ENCODE results near the gene SIX2. TPM values are rescaled to one million over a fixed set of nuclear protein-coding genes. Genes with fewer than 3 reads are reported as not detected.
A peak's percentile ranks its signal among the peaks of the same experiment; 100 is the strongest.

SIX2 gene
- total RNA-seq, 1 donor from 2014 or later = not detected

GRCh38 chr2:44989176-44989575, 20.1 kb downstream of the SIX2 start:
- Mint-ChIP-seq H3K4me1 (ENCODE audit: low read depth) (no peaks in the 10 kb centered on the region), H3K27ac (no peak overlapping the region), H3K27me3 (ENCODE audit: low read depth) (peaks cover 50% of the 10 kb centered on the region), H3K4me3 (ENCODE audit: low read depth) (no peak overlapping the region), H3K9me3 (peaks cover 4% of the 10 kb centered on the region), H3K36me3 (ENCODE audit: low read depth) (no peaks in the 10 kb centered on the region)
- intact Hi-C loops (cut with micrococcal nuclease) = no loop called here
- no peak for DNase-seq (ENCODE audit: low spot score)

GRCh38 chr2:44983836-44984604, 25.2 kb downstream of the SIX2 start:
- peaks cover 2% of the 10 kb centered on the region for H3K4me1 Mint-ChIP-seq (ENCODE audit: low read depth)
- H3K4me3 Mint-ChIP-seq (ENCODE audit: low read depth) = no peak overlapping the region
- H3K36me3 Mint-ChIP-seq (ENCODE audit: low read depth) = no peaks in the 10 kb centered on the region
- no peak overlapping the region for H3K27ac Mint-ChIP-seq
- intact Hi-C loops (cut with micrococcal nuclease) = loop anchor here (2.0 kb wide), 1 partner anchor 31 kb away; no protein-coding TSS in a partner anchor
- peaks cover 21% of the 10 kb centered on the region for H3K27me3 Mint-ChIP-seq (ENCODE audit: low read depth)
- no peak for DNase-seq (ENCODE audit: low spot score)
- H3K9me3 Mint-ChIP-seq = peaks cover 4% of the 10 kb centered on the region

GRCh38 chr2:44981714-44982108, 27.5 kb downstream of the SIX2 start:
- Mint-ChIP-seq H3K4me3 (ENCODE audit: low read depth) (no peak overlapping the region), H3K4me1 (ENCODE audit: low read depth) (peaks cover 2% of the 10 kb centered on the region), H3K27ac (no peak overlapping the region), H3K36me3 (ENCODE audit: low read depth) (no peaks in the 10 kb centered on the region), H3K9me3 (no peaks in the 10 kb centered on the region), H3K27me3 (ENCODE audit: low read depth) (peaks cover 18% of the 10 kb centered on the region)
- DNase-seq (ENCODE audit: low spot score) = peak; percentile 47
- intact Hi-C loops (cut with micrococcal nuclease) = loop anchor here (1.0 to 2.0 kb wide), 3 partner anchors 33 to 597 kb away; no protein-coding TSS in a partner anchor

- Mint-ChIP-seq H3K27me3 (ENCODE audit: low read depth) (peaks cover 15% of the 10 kb centered on the region), H3K9me3 (no peaks in the 10 kb centered on the region), H3K4me1 (ENCODE audit: low read depth) (peaks cover 2% of the 10 kb centered on the region), H3K27ac (no peak overlapping the region), H3K4me3 (ENCODE audit: low read depth) (no peak overlapping the region), H3K36me3 (ENCODE audit: low read depth) (no peaks in the 10 kb centered on the region)
- intact Hi-C loops (cut with micrococcal nuclease) = loop anchor here (1.0 to 2.0 kb wide), 2 partner anchors 513 to 598 kb away; no protein-coding TSS in a partner anchor
- no peak for DNase-seq (ENCODE audit: low spot score)
Observed at GRCh38 chr2:44980751-44981713, 28.2 kb downstream of the SIX2 start.

GRCh38 chr2:44979581-44979980, 29.7 kb downstream of the SIX2 start:
- Mint-ChIP-seq H3K27ac (no peak overlapping the region), H3K4me3 (ENCODE audit: low read depth) (no peak overlapping the region)
- intact Hi-C loops (cut with micrococcal nuclease) = no loop called here

GRCh38 chr2:44975571-44976450, 33.4 kb downstream of the SIX2 start:
- H3K4me3 Mint-ChIP-seq (ENCODE audit: low read depth) = peak overlapping the region; percentile 20
- no peaks in the 10 kb centered on the region for H3K36me3 Mint-ChIP-seq (ENCODE audit: low read depth)
- no peaks in the 10 kb centered on the region for H3K9me3 Mint-ChIP-seq
- intact Hi-C loops (cut with micrococcal nuclease) = no loop called here
- H3K27ac Mint-ChIP-seq = no peak overlapping the region
- peaks cover 7% of the 10 kb centered on the region for H3K27me3 Mint-ChIP-seq (ENCODE audit: low read depth)
- no peaks in the 10 kb centered on the region for H3K4me1 Mint-ChIP-seq (ENCODE audit: low read depth)
- no peak for DNase-seq (ENCODE audit: low spot score)

More at GRCh38 chr2:44979581-44979980, 29.7 kb downstream of the SIX2 start:
- Mint-ChIP-seq H3K27me3 (ENCODE audit: low read depth) (peaks cover 15% of the 10 kb centered on the region), H3K36me3 (ENCODE audit: low read depth) (no peaks in the 10 kb centered on the region), H3K4me1 (ENCODE audit: low read depth) (peaks cover 2% of the 10 kb centered on the region), H3K9me3 (no peaks in the 10 kb centered on the region)
- DNase-seq (ENCODE audit: low spot score) = no peak

GRCh38 chr2:44974064-44974715, 35.1 kb downstream of the SIX2 start:
- no peaks in the 10 kb centered on the region for H3K4me1 Mint-ChIP-seq (ENCODE audit: low read depth)

GRCh38 chr2:44972771-44973535, 36.3 kb downstream of the SIX2 start:
- no peak overlapping the region for H3K27ac Mint-ChIP-seq
- intact Hi-C loops (cut with micrococcal nuclease) = no loop called here
- no peaks in the 10 kb centered on the region for H3K9me3 Mint-ChIP-seq
- no peak for DNase-seq (ENCODE audit: low spot score)
- no peaks in the 10 kb centered on the region for H3K4me1 Mint-ChIP-seq (ENCODE audit: low read depth)
- H3K36me3 Mint-ChIP-seq (ENCODE audit: low read depth) = no peaks in the 10 kb centered on the region
- H3K4me3 Mint-ChIP-seq (ENCODE audit: low read depth) = no peak overlapping the region
- peaks cover 8% of the 10 kb centered on the region for H3K27me3 Mint-ChIP-seq (ENCODE audit: low read depth)

More at GRCh38 chr2:44974064-44974715, 35.1 kb downstream of the SIX2 start:
- Mint-ChIP-seq H3K27ac (no peak overlapping the region), H3K9me3 (no peaks in the 10 kb centered on the region), H3K4me3 (ENCODE audit: low read depth) (no peak overlapping the region), H3K27me3 (ENCODE audit: low read depth) (peaks cover 10% of the 10 kb centered on the region), H3K36me3 (ENCODE audit: low read depth) (no peaks in the 10 kb centered on the region)
- DNase-seq (ENCODE audit: low spot score) = no peak
- intact Hi-C loops (cut with micrococcal nuclease) = no loop called here

- Mint-ChIP-seq H3K9me3 (no peaks in the 10 kb centered on the region), H3K4me3 (ENCODE audit: low read depth) (no peak overlapping the region), H3K27ac (no peak overlapping the region), H3K27me3 (ENCODE audit: low read depth) (peaks cover 11% of the 10 kb centered on the region), H3K36me3 (ENCODE audit: low read depth) (no peaks in the 10 kb centered on the region), H3K4me1 (ENCODE audit: low read depth) (no peaks in the 10 kb centered on the region)
- DNase-seq (ENCODE audit: low spot score) = no peak
- intact Hi-C loops (cut with micrococcal nuclease) = no loop called here
Observed at GRCh38 chr2:44970846-44971450, 38.3 kb downstream of the SIX2 start.

GRCh38 chr2:44969936-44970335, 39.3 kb downstream of the SIX2 start:
- Mint-ChIP-seq H3K27me3 (ENCODE audit: low read depth) (peaks cover 17% of the 10 kb centered on the region), H3K36me3 (ENCODE audit: low read depth) (no peaks in the 10 kb centered on the region), H3K27ac (no peak overlapping the region), H3K4me3 (ENCODE audit: low read depth) (no peak overlapping the region), H3K9me3 (no peaks in the 10 kb centered on the region), H3K4me1 (ENCODE audit: low read depth) (no peaks in the 10 kb centered on the region)
- intact Hi-C loops (cut with micrococcal nuclease) = no loop called here
- no peak for DNase-seq (ENCODE audit: low spot score)

Measured in activated T-helper 2 cell treated with anti-CD3 and anti-CD28 coated beads, Interferon-gamma antibody, Interleukin-2, Interleukin-4, amounts not matched to agents 10 μg/mL and 5 μg/mL and 100 μg/mL, durations not matched to agents 14 hours and 24 hours and 36 hours (primary cell).